Measurements from ENCODE around the gene PRKCH.

DNA sequence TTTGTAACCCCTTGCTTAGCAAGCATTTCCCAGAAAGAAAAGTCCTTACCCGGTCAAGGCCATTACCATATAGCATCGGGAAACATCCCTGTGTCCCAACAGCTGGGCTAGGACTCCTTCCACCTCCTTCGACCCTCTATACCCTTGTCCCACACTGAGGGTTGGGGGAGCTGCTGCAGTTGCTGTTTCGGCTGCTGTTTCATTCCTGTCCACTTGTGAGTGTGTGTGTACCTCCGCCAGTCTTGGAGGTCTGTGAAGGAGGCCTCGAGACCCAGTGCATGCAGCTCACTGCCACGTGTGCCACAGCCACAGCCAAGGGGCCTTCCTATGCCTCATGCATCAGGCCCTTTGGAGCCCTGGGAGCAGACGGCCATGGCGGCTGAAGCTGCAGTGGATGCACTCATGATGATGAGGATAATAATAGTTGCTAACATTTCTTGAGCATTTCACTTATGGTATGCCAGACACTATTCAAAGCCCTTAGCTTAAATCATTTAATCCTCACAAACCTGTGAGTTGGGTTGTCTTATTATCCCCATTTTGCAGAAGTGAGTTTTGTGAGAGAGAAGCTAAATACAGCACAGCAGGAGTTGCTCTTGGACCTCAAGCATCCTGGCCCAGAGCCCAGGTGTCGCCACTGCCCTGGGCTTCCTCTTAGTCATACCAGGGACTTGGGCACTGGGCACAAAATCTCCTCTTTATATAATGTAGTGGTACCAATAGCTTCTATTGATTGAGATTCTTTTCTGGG is 156.5 kb downstream of the PRKCH start:
- TF ChIP-seq CHD4 (IDR thresholded peaks at IDR 0.05; ENCODE audit: borderline replicate concordance, low read length) (no peak), ZBTB21 (CRISPR knock-in tag; IDR thresholded peaks at IDR 0.05) (no peak)
- TF ChIP-seq, protein P1, sequence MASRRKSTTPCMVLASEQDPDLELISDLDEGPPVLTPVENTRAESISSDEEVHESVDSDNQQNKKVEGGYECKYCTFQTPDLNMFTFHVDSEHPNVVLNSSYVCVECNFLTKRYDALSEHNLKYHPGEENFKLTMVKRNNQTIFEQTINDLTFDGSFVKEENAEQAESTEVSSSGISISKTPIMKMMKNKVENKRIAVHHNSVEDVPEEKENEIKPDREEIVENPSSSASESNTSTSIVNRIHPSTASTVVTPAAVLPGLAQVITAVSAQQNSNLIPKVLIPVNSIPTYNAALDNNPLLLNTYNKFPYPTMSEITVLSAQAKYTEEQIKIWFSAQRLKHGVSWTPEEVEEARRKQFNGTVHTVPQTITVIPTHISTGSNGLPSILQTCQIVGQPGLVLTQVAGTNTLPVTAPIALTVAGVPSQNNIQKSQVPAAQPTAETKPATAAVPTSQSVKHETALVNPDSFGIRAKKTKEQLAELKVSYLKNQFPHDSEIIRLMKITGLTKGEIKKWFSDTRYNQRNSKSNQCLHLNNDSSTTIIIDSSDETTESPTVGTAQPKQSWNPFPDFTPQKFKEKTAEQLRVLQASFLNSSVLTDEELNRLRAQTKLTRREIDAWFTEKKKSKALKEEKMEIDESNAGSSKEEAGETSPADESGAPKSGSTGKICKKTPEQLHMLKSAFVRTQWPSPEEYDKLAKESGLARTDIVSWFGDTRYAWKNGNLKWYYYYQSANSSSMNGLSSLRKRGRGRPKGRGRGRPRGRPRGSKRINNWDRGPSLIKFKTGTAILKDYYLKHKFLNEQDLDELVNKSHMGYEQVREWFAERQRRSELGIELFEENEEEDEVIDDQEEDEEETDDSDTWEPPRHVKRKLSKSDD (CRISPR knock-in tag; IDR thresholded peaks at IDR 0.05; ENCODE audit: low read depth), result no peak
